Activated effector memory CD4-positive, alpha-beta T cell treated with Interleukin-2 at 50 U/mL for 16 hours (primary cell): ENCODE results near the gene TRMT10B.

Experiments used
- DNase-seq: peaks from one replicate; pipeline ENCODE4 v3.0.0-alpha.2; 2020

TRMT10B gene, protein sequence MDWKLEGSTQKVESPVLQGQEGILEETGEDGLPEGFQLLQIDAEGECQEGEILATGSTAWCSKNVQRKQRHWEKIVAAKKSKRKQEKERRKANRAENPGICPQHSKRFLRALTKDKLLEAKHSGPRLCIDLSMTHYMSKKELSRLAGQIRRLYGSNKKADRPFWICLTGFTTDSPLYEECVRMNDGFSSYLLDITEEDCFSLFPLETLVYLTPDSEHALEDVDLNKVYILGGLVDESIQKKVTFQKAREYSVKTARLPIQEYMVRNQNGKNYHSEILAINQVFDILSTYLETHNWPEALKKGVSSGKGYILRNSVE

DNA sequence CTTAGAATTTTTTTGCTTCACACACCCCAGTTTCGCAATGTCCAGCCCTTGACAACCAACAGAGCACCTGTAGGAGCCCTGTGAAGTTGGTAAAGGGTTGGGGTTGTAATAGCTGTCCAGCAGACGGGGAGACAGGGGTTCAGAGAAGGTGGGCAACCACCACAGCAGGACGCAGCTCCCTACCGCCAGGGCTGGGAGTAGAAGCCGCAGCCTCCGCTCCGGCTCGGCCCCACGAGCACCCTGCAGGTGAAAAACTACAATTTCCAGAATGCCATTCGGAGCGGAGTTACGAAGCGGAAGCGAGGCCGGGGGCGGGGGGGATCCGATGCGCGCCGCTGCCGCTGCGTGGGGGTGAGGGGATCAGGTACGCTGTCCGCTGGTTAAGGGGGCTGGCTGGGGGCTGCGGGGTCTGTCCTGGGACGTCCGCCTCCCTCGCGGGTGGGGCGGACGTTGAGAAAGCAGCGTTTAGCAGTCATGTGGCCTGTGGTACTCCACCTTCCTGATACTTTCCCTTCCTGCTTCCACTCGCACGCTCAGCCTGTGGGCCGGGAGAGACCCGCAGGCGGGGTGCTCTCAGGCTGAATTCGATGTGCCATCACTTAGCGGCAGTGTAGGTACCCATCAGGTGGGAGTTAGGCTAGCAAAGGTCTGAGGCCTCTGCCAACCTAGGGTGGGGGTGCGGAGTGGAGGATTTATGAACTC lies at the start of gene TRMT10B:
Gene TRMT10B, plus strand, starts transcription at position 317 of the 702 bp plus-strand sequence. CDS start 8,127 bp downstream, outside the sequence.
- peak; percentile 52 for DNase-seq

DNA sequence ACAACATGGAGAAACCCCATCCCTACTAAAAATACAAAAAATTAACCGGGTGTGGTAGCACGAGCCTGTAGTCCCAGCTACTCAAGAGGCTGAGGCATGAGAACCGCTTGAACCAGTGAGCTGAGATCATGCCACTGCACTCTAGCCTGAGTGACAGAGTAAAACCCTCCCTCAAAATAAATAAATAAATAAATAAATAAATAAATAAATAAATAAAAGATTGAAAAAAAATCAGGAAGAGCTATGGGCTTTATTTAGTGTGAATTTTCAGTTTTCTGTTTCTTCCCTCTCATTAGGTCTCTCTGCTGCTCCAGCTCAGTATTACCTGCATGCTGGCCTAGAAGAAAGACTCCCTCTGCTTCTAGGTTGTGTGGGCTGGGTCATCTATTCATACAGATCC lies 47.8 kb upstream of the TRMT10B start:
- DNase-seq: no peak

DNA sequence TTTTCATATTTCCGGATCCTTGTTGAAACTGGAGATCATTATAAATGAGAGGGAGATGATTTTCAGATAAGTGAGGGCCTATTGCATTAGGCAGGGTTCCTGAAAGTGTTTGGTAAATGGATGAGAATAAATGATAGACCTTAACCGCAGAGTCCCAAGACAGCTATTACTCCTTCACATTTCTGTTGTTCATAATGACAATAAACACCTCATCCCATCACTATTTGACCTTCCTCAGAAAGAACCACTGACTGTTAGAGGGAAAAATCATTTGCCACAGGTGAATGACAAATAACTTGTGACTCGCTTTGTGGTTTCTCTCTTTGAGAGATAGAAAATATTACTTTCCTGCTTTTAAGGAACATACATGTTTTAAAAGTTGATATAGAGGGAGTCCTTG lies 47.3 kb upstream of the TRMT10B start:
- no peak for DNase-seq

DNA sequence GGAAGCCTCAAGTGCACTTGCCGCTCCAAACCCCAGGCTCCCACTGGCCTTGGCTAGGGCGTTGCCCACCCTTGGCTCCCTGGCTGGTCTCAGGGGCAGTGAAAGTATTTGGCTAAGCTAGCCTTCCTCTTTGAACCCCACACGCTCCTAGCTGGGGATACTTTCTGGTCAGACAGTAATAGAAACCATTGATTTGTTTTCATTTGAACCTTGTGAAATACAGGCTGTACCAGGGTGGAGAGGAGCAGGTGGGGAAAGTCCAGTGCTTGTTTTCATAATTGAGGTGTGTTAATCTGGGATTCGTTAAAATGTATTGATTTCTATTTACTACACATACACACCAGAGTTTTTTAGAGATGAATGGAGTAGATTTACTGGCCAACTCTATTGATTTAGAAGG lies 45.9 kb upstream of the TRMT10B start:
- no peak for DNase-seq

DNA sequence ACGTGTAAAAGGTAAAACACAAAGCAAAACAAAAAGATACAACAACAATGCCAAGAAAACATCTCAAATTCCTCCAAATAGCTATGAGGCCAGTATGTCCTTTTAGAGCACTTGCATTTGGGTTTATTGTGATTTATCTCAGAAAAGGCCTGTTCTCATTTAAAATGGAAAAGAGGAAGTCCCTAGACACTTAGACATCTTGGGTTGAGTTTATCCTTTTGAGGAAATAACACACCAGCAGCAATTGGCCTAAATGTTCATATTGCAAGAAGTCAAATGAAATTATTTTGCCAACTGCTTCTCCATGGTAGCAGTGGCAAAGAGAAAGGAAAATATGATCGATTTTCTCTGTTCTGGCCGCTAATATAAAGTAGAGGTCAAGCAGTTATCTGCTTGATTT lies 43.6 kb upstream of the TRMT10B start:
- DNase-seq: no peak

DNA sequence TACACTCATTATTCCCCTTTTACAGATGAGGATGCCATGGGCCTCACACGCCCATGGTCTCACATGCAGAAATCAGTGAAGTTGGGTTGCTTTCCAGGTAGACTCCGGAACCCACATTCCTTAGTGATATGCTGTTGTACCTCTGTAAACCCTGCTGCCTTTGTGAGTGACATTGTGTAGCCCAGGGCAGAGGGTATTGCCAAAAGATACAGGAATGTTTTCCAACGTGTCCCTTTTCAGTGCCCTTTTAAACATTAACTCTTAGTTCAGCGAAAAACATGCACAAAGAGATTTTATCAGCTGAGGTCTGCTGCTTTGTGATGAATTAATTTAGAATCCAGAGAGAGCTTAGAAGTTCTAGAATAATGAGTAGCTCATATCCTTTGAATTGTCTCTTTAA lies 38.3 kb upstream of the TRMT10B start:
- DNase-seq: no peak

DNA sequence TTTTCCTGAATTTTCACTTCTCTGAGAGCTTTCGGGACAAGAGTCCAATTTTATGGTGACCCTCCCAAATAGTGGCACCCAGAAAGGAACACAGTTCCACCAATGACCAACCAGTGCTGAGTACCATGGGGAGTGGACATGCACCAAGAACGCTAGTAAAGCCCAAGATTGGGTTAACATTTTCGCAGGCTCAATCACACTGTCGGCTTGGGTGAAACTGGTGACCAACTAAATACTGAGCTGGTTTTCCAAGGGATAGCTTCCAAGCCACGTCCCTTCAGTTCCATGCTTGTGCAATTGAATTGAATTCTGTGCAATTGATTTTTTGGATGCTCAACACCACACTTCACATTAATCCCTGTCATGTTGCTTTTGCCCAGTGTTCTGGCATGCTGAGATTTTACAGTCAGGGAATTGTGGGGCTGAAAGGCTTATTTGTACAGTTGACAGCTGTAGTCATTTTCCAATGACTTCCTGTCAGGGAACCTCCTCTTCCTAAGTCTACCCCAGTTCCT lies 37.6 kb upstream of the TRMT10B start:
- DNase-seq: no peak

DNA sequence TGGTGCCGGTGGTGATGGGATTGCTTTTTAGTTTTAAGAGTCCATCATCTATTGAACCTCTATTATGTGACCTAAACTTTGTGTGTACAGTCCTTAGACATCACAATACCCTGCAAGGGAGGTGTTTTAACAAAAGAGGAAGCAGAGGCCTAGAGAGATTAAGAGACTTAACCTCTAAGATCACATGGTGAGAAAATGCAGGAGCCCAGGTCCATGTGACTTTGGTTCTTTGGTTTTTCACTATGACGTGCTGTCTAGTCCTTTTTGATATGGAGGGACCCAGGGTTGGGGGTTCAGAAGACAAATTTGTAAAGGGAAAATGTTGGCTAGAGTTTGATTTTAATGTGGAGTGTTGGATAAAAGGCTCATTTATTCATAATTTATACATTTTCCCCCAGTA lies 34.1 kb upstream of the TRMT10B start:
- DNase-seq: no peak

DNA sequence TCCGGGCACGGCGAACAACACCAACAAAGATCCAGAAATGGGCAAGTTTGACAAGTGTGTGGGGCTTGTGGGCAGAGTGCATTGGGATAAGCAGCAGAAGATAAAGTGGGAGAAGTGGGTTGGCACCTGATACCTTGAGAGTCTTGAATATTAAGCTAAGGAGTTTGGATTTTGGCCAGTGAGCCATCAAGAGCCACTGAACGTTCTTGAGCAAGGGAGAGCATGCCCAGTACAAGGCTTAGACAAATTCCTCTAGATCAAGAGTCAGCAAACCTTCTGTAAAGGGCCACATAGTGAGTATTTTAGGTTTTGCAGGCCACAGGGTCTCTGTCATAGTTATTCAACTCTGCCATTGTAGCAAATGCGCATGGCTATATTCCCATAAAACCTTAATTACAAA lies 26.6 kb upstream of the TRMT10B start:
- DNase-seq: no peak

DNA sequence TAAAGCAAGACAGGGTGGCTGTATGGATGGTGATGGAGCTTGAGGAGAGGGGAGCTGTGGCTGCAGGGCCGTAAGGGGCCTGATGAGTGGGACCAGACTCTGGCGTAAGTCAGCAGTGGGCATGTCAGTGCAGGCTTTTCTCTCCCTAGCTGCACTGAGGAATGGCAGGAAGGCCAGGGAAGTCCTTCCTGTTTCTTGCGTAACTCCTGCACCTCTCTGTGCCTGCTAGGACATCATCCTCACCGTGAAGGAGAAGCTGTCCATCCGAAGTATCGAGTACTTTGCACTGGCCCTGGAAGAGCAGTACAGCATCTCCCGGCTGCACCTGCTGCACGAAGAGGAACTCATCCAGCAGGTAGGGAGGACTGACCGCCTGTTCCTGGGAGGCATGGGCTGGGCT lies 24.1 kb upstream of the TRMT10B start:
- DNase-seq: no peak

DNA sequence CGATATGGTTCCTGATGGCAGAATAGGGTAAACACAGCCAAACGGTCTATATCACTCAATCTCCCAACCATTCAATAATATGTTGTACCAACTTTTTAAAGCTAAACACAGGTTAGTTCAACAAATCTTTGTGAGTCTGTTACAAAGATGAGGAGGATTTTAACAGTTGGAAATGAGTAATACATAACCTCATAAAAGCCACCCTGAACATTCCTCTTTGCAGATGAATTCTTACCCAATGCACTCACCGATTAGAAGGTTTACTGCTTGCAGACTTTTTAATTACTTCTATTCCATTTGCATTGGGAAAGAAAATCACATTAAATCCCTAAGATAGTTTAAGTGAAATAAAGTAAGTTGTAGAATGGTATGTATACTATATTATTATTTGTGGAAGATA lies 23.3 kb upstream of the TRMT10B start:
- no peak for DNase-seq

DNA sequence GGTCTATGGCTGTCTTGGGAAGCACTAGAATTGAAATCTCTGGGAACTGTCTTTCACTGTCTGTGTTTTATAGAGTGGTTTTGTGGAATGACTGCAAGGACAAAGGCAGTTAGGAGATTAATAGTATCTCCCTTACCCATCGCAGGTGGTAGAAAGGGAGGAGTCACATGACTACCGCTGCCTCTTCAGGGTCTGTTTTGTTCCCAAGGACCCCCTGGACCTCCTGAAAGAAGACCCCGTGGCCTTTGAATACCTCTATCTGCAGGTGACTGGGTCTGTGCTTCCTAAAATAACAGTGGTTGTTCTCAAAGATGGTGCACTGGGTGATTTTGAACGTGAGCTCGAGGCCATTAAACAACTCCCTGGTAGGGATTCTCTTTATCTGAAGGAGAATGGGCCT lies 22.8 kb upstream of the TRMT10B start:
- no peak for DNase-seq

DNA sequence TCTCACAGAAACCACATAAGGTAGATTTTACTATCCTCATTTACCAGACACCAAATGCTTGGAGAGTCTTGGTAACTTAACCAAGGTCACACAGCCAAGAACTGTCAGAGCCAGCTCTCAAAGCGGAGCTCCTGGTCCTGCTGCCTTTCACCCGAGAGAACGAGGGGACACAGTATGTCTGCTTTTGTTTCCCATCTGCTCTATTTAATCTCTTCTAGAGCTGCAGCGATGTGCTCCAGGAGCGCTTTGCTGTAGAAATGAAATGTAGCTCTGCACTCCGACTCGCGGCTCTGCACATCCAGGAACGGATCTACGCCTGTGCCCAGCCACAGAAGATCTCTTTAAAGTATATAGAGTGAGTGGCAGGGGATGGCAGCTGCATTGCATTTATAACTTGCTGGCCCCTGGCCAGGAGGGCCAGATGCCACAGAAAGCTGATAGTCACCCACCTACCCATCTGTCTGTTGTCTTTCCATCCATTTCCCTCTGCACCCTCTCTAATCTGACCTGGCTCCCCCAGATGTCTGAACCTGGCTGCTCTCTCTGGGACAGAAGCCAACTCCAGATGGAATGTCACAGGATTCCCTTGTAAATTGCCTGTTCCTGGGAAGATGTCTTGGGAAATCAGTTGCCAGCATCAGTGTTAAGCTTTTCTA lies 21.4 kb upstream of the TRMT10B start:
- DNase-seq: no peak

DNA sequence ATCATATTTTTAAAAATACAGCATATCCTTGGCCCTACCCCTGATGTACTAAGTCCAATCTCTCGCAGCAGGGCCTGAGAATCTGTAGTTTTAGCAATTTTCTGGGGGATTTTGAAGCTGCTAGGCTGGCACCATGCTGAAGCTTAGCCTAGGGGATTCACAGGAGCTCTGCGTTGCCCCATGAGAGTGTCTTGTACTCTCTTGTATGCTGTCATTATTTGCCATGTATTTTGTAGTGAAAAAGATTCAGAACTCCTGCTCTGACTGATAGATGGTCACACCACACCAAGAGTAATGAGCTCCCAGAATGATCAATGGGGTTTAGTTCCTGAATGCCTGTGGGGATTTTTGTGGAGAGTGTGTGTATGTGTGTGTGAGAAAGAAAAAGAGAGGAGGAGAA lies 20.7 kb upstream of the TRMT10B start:
- DNase-seq: no peak

DNA sequence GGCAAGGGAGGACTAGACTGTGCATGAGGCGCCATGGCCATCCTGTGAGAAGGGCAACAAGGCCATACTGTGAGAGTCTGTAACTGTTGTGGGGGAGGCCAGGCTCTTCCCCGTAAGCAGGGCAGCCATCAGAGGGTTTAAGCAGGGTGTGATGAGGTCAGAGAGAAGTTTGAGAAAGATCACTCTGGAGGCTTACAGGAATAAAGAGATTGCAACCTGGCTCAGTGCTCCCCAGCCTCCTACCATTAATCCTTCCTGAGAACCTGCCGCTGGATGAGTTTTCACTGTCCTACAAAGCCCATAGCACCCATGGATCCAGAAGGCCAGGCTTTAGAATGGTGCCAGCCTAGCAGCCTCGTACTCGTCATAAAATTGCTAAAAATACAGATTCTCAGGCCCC lies 14.4 kb upstream of the TRMT10B start:
- no peak for DNase-seq

DNA sequence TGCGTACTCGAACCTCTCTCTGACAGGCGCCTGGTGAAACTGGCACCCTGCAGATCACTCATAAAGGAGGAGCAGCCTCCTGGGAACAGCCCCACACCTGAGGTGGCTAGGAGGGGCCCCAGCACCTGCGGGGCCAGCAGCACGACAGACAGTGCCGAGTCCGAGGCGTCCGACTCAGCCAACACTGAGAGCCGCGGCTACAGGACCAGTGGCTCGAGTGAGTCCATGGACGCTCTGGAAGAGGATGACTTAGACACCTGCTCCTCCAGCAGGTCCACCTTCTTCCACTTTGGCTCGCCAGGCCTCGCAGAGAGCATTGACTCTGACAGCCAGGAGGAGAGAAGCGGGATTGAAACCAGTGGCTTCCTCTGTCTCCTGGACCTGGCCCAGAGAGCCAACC lies 13.5 kb upstream of the TRMT10B start:
- DNase-seq: no peak

DNA sequence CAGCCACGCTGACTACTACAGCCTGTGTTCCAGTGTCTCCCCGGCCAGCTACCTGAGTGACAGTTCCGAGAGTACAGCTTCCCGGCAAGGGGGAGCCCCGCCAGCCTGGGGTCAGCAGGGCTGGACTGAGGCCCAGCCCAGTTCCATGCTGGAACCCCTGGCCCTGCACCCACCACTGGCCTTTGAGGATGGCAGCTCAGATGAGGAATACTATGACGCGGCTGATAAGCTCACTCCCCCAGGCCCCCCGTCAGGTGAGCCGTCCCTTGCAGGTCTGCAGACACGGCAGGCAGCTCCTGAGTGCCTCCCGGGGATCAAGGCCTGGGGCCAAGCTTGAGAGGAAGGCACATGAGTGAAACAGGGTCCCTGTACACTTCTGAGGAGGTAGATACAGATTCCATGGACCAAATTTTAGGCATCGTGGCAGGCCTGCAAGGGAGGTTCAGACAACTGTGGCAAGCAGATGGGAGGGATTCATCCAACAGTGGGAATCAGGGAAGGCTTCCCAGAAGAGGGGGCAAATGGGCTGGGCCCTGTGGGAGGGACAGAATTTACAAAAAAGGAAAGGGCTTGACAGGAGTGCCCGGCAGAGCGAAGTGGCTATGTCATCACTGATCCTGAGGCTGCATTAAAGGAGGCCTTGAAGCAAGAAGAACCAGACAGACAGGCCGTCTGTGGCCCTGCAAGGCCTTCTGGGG lies 12.8 kb upstream of the TRMT10B start:
- no peak for DNase-seq

DNA sequence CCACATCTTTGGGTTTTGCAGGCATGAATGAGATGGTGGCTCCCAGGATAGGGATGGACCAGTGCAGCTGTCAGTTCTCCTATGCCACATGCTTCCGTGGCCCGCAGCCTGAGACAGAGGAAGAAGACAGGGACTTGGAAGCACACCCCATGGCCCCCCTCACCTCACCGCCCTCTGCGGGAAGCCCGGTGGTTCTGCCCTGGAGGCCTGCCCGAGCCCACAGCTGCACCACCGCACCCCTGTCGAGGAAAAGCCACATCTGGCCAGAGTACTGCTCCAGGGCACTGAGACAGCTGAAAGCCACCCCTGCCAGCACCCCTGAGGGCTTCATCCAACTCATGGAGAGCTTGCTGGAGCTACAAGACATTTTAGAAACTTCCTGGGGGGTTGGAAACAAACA lies 7.6 kb upstream of the TRMT10B start:
- DNase-seq: no peak

DNA sequence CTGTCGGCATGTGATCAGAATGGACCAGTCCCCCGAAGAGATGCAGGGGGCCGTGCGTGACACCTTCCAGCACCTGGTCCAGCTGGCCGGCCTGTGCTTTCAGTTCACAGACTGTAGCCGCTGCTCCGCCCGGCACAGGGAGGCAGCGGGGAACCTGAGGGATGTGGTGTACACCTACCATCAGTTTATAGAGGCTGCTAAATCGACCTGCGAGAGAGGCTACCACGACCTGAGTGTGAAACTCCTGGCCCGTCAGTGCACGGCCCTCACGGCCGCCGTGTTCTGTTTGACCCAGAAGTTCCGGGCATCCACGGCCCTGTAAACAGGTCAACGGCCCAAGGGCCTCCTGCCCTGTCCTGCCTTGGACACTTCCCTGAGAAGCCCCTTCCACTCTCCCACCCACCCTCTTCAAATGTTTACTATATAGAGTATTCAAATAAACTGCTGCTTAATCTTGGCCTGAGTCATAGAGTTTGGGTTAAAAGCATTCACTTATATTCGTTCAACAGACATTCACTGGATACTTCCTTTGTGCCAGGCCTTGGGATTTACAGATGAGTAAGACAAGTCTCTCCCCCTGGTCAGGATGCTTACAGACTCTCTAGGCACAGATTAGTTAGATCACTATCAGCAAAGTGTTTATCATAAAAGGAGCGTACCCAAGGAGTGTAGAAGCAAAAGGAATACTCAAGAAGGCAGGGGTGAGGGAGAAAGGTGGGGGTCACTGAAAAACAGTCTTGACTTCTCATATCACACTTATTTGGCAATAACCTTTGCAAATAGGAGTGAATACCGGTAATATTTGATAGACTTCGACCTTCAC lies 6.9 kb upstream of the TRMT10B start:
- no peak for DNase-seq

DNA sequence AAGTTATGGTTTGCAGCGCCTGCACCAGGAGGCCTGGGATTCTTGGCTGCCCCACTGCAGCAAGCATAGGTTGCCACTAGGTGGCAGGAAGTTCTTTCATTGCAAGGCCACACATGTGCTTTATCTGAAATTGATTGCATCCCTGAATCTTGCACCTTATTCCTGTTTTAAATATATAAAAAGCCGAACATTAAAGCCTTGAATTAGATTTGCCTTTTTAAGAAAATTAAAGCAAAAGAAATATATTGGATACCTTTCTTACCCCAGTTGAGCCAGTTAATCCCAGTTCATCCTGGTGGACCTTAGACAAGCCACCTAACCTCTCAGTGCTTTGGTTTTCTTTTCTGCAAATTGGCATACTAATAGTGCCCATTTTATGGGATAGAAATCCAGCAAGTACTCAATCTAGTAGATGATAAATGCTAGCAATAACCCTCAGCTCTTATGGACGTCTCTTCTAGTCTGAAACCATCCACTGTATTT lies 6.3 kb upstream of the TRMT10B start:
- DNase-seq: peak; percentile 26

DNA sequence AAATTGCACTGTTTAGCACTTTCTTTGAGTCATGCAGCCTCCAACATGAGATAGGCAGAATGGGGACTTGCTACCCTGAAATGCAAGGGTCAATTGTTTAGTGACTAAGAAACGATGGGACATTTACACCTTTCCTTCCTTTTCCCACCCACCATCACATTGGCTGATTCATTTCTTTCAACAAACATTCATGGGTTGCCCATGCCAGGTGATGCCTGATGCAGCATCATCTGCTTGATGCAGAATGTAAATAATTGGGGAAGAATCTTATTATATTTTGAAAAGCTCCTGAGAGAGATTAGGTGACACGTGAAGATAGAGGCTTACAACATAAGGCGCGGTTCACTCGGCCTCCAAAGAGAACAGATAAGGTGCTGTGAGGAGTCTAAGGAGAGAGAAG lies 4.5 kb upstream of the TRMT10B start:
- DNase-seq: no peak

DNA sequence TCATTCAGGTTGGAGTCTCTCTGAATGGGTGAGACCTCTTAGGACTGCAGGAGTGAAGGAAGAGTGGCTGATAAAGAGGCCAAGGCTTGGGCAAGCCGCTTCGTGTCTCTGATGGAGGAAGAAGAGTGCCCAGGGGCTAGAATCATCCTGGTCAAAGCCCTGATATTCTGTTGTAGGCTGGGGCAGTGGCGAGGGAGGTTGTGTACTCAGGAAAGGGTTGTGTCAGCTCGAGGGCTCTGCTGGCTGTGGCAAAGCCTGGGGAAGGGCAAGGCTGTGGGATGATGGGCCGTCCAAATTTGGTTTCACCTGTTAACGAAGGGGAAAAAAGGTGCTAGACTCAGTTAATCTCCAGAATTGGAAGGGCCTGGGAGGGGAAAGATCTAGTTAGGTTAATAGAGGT lies 2.4 kb upstream of the TRMT10B start:
- no peak for DNase-seq
